ENCODE data around the gene PILRB.
"Not testable (repeated sequence)": the region's sequence is repeated elsewhere in the genome, so short reads cannot be mapped to it uniquely, and the experiment has no call there.

Gene PILRB

GRCh38 chr7:100346921-100347320 is 11.0 kb upstream of the PILRB start:
- FAIRE-seq = no peak
- TF ChIP-seq PAX5 (IDR thresholded peaks at IDR 0.05; ENCODE audit: insufficient read depth, low read length, severe bottlenecking) (no peak), SPI1 (IDR thresholded peaks at IDR 0.05; ENCODE audit: low read depth, low read length) (no peak), POLR2AphosphoS5 (IDR thresholded peaks at IDR 0.05; ENCODE audit: low read depth, low read length) (no peak), POU2F2 (IDR thresholded peaks at IDR 0.05; ENCODE audit: low read depth, low read length) (no peak), POLR2A (IDR thresholded peaks at IDR 0.05; ENCODE audit: low read depth, low read length) (no peak), TAF1 (IDR thresholded peaks at IDR 0.05; ENCODE audit: low read depth, low read length) (no peak)
- DNase-seq (ENCODE audit: insufficient read length, low spot score) = no peak

DNA sequence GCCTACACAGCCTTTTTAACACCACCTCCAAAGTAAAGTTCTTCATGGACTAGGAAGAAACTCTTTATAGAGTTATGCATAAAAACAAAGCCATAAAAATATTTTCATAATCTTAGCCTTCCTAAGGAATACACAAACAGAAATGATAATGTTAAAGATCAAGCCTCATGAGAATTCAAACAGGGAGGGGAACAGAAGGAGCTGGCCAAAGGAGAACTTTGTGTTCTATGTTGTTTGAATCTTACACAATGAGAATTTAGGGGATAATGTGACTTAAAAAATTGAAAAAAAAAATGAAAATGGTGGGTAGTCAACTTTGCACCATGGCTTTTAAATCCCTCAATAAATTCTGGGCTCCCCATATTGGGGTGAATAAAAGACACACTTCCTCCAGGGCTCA is 9.1 kb upstream of the PILRB start:
- no peak for FAIRE-seq
- TF ChIP-seq TAF1 (IDR thresholded peaks at IDR 0.05; ENCODE audit: low read depth, low read length) (no peak), SPI1 (IDR thresholded peaks at IDR 0.05; ENCODE audit: low read depth, low read length) (no peak), POU2F2 (IDR thresholded peaks at IDR 0.05; ENCODE audit: low read depth, low read length) (no peak), POLR2A (IDR thresholded peaks at IDR 0.05; ENCODE audit: low read depth, low read length) (no peak)
- no peak for DNase-seq (ENCODE audit: insufficient read length, low spot score)

- DNase-seq (ENCODE audit: insufficient read length, low spot score) (no peak), FAIRE-seq (no peak)
- no peak for TF ChIP-seq PAX5 (IDR thresholded peaks at IDR 0.05; ENCODE audit: insufficient read depth, low read length, severe bottlenecking)
- no peak for TF ChIP-seq SPI1 (IDR thresholded peaks at IDR 0.05; ENCODE audit: low read depth, low read length)
- no peak for TF ChIP-seq POLR2AphosphoS5 (IDR thresholded peaks at IDR 0.05; ENCODE audit: low read depth, low read length)
- no peak for TF ChIP-seq TAF1 (IDR thresholded peaks at IDR 0.05; ENCODE audit: low read depth, low read length)
- no peak for TF ChIP-seq POU2F2 (IDR thresholded peaks at IDR 0.05; ENCODE audit: low read depth, low read length)
- TF ChIP-seq POLR2A (IDR thresholded peaks at IDR 0.05; ENCODE audit: low read depth, low read length) = no peak
These were observed 8.2 kb upstream of the PILRB start for GRCh38 chr7:100349757-100350156.

GRCh38 chr7:100351657-100352058 is 6.3 kb upstream of the PILRB start:
- no peak for DNase-seq (ENCODE audit: insufficient read length, low spot score)

GRCh38 chr7:100352230-100352781 is 5.6 kb upstream of the PILRB start:
- peak; percentile 94 for FAIRE-seq
- not testable (repeated sequence) for DNase-seq (ENCODE audit: insufficient read length, low spot score)

More at GRCh38 chr7:100351657-100352058, 6.3 kb upstream of the PILRB start:
- no peak for TF ChIP-seq POLR2A (IDR thresholded peaks at IDR 0.05; ENCODE audit: low read depth, low read length)
- no peak for TF ChIP-seq POU2F2 (IDR thresholded peaks at IDR 0.05; ENCODE audit: low read depth, low read length)
- no peak for TF ChIP-seq SPI1 (IDR thresholded peaks at IDR 0.05; ENCODE audit: low read depth, low read length)
- no peak for TF ChIP-seq PAX5 (IDR thresholded peaks at IDR 0.05; ENCODE audit: insufficient read depth, low read length, severe bottlenecking)
- no peak for TF ChIP-seq TAF1 (IDR thresholded peaks at IDR 0.05; ENCODE audit: low read depth, low read length)
- no peak for TF ChIP-seq POLR2AphosphoS5 (IDR thresholded peaks at IDR 0.05; ENCODE audit: low read depth, low read length)
- no peak for FAIRE-seq

GRCh38 chr7:100352984-100353684 is 4.8 kb upstream of the PILRB start:
- peak; percentile 41 for FAIRE-seq
- TF ChIP-seq TAF1 (IDR thresholded peaks at IDR 0.05; ENCODE audit: low read depth, low read length) (no peak), PAX5 (IDR thresholded peaks at IDR 0.05; ENCODE audit: insufficient read depth, low read length, severe bottlenecking) (no peak), POLR2A (IDR thresholded peaks at IDR 0.05; ENCODE audit: low read depth, low read length) (no peak), POU2F2 (IDR thresholded peaks at IDR 0.05; ENCODE audit: low read depth, low read length) (no peak)
- no peak for DNase-seq (ENCODE audit: insufficient read length, low spot score)

DNA sequence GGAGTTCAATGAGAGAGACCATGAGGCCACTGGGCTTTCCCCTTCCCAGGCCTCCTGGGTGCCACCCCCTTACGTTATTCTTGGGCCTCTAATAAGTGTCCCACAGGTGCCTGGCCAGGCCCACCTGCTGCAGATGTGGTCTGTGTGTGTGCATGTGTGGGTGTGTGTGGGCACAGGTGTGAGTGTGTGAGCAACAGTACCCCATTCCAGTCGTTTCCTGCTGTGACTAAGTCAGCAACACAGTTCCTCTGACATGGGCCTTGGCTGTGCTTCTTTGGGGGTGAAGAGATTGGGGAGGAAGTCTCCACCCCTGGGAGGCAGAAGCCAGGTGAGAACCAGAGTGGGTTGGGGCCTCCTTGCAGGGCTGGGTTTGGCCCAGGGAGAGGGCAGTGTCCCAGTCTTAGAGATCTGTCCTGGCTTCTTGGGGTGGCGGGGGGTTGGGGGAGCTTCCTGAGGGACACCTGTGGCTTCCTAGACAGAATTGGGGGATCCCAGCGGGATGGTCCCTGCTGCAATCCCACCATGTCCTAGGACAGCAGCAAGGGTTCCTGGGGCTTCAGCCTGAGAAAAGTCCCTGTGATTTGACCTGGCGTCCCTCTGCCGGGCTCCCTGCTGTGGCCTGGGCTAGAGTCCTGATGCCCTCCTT is 4.1 kb upstream of the PILRB start:
- peak; percentile 77 for FAIRE-seq
- no peak for DNase-seq (ENCODE audit: insufficient read length, low spot score)
- no peak; the same call in 1 of the 2 replicates for TF ChIP-seq POLR2A (IDR thresholded peaks at IDR 0.05; ENCODE audit: low read depth, low read length)
- no peak for TF ChIP-seq TAF1 (IDR thresholded peaks at IDR 0.05; ENCODE audit: low read depth, low read length)
- TF ChIP-seq POLR2AphosphoS5 (IDR thresholded peaks at IDR 0.05; ENCODE audit: low read depth, low read length) = no peak; the same call in none of the 2 replicates
- TF ChIP-seq SPI1 (IDR thresholded peaks at IDR 0.05; ENCODE audit: low read depth, low read length) = no peak

DNA sequence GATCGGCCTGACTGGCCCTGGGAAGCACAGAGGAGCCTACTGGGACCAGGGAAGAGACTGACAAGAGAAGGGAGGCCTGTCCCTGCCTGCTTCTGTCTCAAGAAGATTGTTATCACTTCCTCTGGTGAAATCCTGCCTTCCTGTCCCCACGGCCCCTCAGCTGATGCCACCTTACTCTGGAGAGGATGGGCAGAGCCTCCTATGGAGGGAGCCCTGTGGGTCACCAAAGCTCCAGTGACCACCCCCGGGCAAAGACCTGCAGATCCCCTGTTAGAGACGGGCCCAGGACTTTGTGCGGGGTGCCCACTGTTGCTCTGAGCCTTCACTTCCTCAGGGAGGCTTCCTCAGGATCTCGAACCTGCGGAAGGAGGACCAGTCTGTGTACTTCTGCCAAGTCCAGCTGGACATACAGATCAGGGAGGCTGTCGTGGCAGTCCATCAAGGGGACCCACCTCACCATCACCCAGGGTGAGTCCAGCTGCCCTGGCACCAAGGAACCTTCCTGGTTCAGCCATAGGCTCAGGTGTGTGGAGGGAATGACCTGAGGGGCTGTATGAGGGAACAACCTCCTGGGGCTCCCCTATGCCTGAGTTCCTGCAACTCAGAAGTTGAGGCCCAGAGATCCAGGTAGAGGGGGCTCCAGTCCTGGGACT is 1.4 kb upstream of the PILRB start:
- no peak for DNase-seq (ENCODE audit: insufficient read length, low spot score)
- TF ChIP-seq TAF1 (IDR thresholded peaks at IDR 0.05; ENCODE audit: low read depth, low read length) = no peak
- TF ChIP-seq POLR2AphosphoS5 (IDR thresholded peaks at IDR 0.05; ENCODE audit: low read depth, low read length) = no peak
- no peak for TF ChIP-seq PAX5 (IDR thresholded peaks at IDR 0.05; ENCODE audit: insufficient read depth, low read length, severe bottlenecking)
- no peak for TF ChIP-seq POLR2A (IDR thresholded peaks at IDR 0.05; ENCODE audit: low read depth, low read length)
- no peak for TF ChIP-seq SPI1 (IDR thresholded peaks at IDR 0.05; ENCODE audit: low read depth, low read length)
- TF ChIP-seq POU2F2 (IDR thresholded peaks at IDR 0.05; ENCODE audit: low read depth, low read length) = no peak
- no peak for FAIRE-seq

- DNase-seq (ENCODE audit: insufficient read length, low spot score) (no peak), FAIRE-seq (no peak)
- TF ChIP-seq TAF1 (IDR thresholded peaks at IDR 0.05; ENCODE audit: low read depth, low read length) (no peak), POU2F2 (IDR thresholded peaks at IDR 0.05; ENCODE audit: low read depth, low read length) (no peak), PAX5 (IDR thresholded peaks at IDR 0.05; ENCODE audit: insufficient read depth, low read length, severe bottlenecking) (no peak), SPI1 (IDR thresholded peaks at IDR 0.05; ENCODE audit: low read depth, low read length) (no peak), POLR2AphosphoS5 (IDR thresholded peaks at IDR 0.05; ENCODE audit: low read depth, low read length) (no peak; the same call in 1 of the 2 replicates), POLR2A (IDR thresholded peaks at IDR 0.05; ENCODE audit: low read depth, low read length) (no peak)
These were observed 771 bp upstream of the PILRB start for GRCh38 chr7:100357131-100357561.
